OCI-LY3 (cell line): ENCODE data around the gene MYLK.
A peak's percentile ranks its signal among the peaks of the same experiment; 100 is the strongest.

Experiments
- H2AFZ ChIP-seq: fragments of 200-600, 300-600 bp; shearing (Covaris generic); 2 replicates; pipeline ENCODE4 v1.6.0; 2014; ENCODE audit warnings: antibody characterized with exemption, low read depth, low read length
- H3K27ac ChIP-seq: fragments of 200-600, 300-600 bp; sonication (generic); 2 replicates; pipeline ENCODE4 v1.5.1; 2014; ENCODE audit warnings: mild to moderate bottlenecking, low read length, moderate library complexity, mixed read lengths
- H3K27me3 ChIP-seq: fragments of 200-600, 300-600 bp; sonication (generic); 2 replicates; pipeline ENCODE4 v1.6.1; 2014; ENCODE audit warnings: low read depth, low read length, mixed read lengths
- H3K36me3 ChIP-seq: fragments of 200-600, 300-600 bp; sonication (generic); replicated peaks from 2 replicates; pipeline ENCODE3; 2014; ENCODE audit warnings: low read depth, low read length, mixed read lengths
- H3K4me1 ChIP-seq: fragments of 300-600, 200-600 bp; sonication (generic); 2 replicates; pipeline ENCODE4 v1.6.1; 2014; ENCODE audit warnings: low read length, mixed read lengths
- H3K4me2 ChIP-seq: fragments of 200-600, 300-600 bp; sonication (generic); 2 replicates; pipeline ENCODE4 v1.6.1; 2014; ENCODE audit warnings: low read length, mixed read lengths
- H3K4me3 ChIP-seq: fragments of 300-600, 200-600 bp; sonication (generic); 2 replicates; pipeline ENCODE4 v1.5.1; 2014; ENCODE audit warnings: antibody characterized with exemption, mild to moderate bottlenecking, low read length, moderate library complexity
- H3K79me2 ChIP-seq: fragments of 300-600, 200-600 bp; shearing (Covaris generic); 2 replicates; pipeline ENCODE4 v1.6.1; 2014; ENCODE audit warnings: mild to moderate bottlenecking, low read length, mixed read lengths
- H3K9ac ChIP-seq: fragments of 300-600, 200-600 bp; shearing (Covaris generic); 2 replicates; pipeline ENCODE4 v1.6.0; 2014; ENCODE audit warnings: mild to moderate bottlenecking, low read length, moderate library complexity
- H3K9me3 ChIP-seq: fragments of 200-600, 300-600 bp; shearing (Covaris generic); 2 replicates; pipeline ENCODE4 v1.6.1; 2014; ENCODE audit warnings: low read length, mixed read lengths; ENCODE audit not compliant: insufficient read depth
- H4K20me1 ChIP-seq: fragments of 200-600, 300-600 bp; sonication (generic); 2 replicates; pipeline ENCODE4 v1.6.1; 2016; ENCODE audit warnings: low read length, mixed read lengths; ENCODE audit not compliant: insufficient read depth
- EZH2phosphoT487 ChIP-seq: fragments of 200-600 bp; shearing (Covaris generic); IDR thresholded peaks from 2 replicates; pipeline ENCODE4 v1.6.1; 2018; ENCODE audit warnings: antibody characterized with exemption, mixed run types, low read depth
- TF ChIP-seq, protein P1 (sequence below): fragments of 200-600, 300-600 bp; sonication (generic); IDR thresholded peaks from 2 replicates; pipeline ENCODE4 v1.5.1; 2014; ENCODE audit warnings: antibody characterized with exemption, low read length, low read depth

MYLK gene

DNA sequence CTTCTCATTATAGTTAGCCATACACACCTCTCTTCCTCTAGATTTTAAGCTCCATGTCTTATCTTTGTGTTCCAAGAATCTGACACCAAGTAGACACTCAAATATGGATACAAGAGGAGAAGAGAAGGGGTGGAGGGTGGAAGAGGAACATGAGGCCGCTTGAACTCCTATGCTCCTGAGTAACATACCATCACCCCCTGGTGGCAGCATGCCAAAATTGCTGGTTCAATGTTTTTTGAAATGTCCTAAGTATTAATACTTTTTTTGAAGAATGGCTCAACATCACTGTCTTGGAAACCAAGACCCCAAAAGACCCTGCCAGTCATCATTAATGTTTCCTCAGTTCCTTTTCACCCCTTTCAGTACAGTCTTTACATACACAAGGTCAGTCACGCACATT is 227.4 kb downstream of the MYLK start:
- Histone ChIP-seq H3K4me1 (peaks cover 5% of the 10 kb centered on the region; the same call in 1 of the 2 replicates), H3K9ac (no peak overlapping the region), H4K20me1 (no peaks in the 10 kb centered on the region), H3K79me2 (no peaks in the 10 kb centered on the region), H3K36me3 (no peaks in the 10 kb centered on the region), H3K27ac (no peak overlapping the region), H2AFZ (no peak overlapping the region), H3K4me2 (no peak overlapping the region), H3K4me3 (no peak overlapping the region), H3K27me3 (0 out of 2 replicates have a peak, but pooled peaks cover 16% of the 10 kb centered on the region), H3K9me3 (no peaks in the 10 kb centered on the region)
- no peak for TF ChIP-seq EZH2phosphoT487
- TF ChIP-seq, protein P1, sequence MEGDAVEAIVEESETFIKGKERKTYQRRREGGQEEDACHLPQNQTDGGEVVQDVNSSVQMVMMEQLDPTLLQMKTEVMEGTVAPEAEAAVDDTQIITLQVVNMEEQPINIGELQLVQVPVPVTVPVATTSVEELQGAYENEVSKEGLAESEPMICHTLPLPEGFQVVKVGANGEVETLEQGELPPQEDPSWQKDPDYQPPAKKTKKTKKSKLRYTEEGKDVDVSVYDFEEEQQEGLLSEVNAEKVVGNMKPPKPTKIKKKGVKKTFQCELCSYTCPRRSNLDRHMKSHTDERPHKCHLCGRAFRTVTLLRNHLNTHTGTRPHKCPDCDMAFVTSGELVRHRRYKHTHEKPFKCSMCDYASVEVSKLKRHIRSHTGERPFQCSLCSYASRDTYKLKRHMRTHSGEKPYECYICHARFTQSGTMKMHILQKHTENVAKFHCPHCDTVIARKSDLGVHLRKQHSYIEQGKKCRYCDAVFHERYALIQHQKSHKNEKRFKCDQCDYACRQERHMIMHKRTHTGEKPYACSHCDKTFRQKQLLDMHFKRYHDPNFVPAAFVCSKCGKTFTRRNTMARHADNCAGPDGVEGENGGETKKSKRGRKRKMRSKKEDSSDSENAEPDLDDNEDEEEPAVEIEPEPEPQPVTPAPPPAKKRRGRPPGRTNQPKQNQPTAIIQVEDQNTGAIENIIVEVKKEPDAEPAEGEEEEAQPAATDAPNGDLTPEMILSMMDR: peak; percentile 23; the same call in 1 of the 2 replicates

DNA sequence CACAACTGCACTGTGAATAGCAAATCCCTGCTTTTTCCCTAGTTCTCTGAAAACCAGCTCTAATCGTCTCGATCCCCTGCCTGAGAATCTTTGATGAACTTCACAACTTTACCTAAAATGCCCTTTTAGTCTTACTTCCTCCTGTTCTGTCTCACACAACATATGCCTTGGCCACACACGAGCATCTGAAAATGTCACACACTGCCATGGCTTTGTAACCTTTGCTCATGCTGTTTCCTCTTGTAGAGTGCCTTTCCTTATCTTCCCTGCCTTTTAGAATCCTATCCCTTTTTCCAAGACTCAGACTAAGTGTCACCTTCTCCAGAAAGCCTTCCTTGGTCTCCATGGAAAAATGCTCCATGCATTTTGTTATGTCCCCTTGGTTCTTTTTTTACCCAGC is 227.9 kb downstream of the MYLK start:
- no peak overlapping the region for H3K4me2 ChIP-seq
- no peaks in the 10 kb centered on the region for H3K9me3 ChIP-seq
- no peaks in the 10 kb centered on the region for H3K79me2 ChIP-seq
- no peak overlapping the region for H3K27ac ChIP-seq
- H2AFZ ChIP-seq: no peak overlapping the region
- H3K4me1 ChIP-seq: peaks cover 5% of the 10 kb centered on the region; the same call in 1 of the 2 replicates
- TF ChIP-seq, protein P1: no peak
- TF ChIP-seq EZH2phosphoT487: no peak
- H4K20me1 ChIP-seq: no peaks in the 10 kb centered on the region
- H3K36me3 ChIP-seq: no peaks in the 10 kb centered on the region
- no peak overlapping the region for H3K4me3 ChIP-seq
- H3K9ac ChIP-seq: no peak overlapping the region
- 0 out of 2 replicates have a peak, but pooled peaks cover 13% of the 10 kb centered on the region for H3K27me3 ChIP-seq

DNA sequence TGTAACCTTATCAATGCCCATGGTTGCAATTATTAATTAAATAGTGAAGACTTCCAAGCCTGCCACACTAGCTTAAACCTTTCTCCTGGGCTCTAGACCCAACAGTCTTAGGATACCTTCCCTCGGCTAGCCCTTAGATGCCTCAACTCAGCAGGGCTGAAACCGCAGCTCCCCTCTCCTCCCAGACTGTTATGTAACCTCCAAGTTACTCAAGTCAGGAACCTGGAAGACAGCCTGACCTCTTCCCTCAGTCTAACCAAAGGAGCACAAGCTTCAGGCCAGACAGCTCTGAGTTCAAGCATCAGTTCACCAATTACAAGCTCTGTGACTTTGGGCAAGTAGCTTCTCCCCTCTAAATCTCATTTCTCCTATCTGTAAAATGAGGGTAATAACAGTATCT is 228.7 kb downstream of the MYLK start:
- no peaks in the 10 kb centered on the region for H3K9me3 ChIP-seq
- H3K36me3 ChIP-seq: no peaks in the 10 kb centered on the region
- H3K27ac ChIP-seq: no peak overlapping the region
- H4K20me1 ChIP-seq: no peaks in the 10 kb centered on the region
- peaks cover 5% of the 10 kb centered on the region; the same call in 1 of the 2 replicates for H3K4me1 ChIP-seq
- H3K4me3 ChIP-seq: no peak overlapping the region
- H3K4me2 ChIP-seq: no peak overlapping the region
- H3K27me3 ChIP-seq: 0 out of 2 replicates have a peak, but pooled peaks cover 13% of the 10 kb centered on the region
- no peak overlapping the region for H3K9ac ChIP-seq
- TF ChIP-seq, protein P1: no peak
- no peak for TF ChIP-seq EZH2phosphoT487
- no peak overlapping the region for H2AFZ ChIP-seq
- H3K79me2 ChIP-seq: no peaks in the 10 kb centered on the region

DNA sequence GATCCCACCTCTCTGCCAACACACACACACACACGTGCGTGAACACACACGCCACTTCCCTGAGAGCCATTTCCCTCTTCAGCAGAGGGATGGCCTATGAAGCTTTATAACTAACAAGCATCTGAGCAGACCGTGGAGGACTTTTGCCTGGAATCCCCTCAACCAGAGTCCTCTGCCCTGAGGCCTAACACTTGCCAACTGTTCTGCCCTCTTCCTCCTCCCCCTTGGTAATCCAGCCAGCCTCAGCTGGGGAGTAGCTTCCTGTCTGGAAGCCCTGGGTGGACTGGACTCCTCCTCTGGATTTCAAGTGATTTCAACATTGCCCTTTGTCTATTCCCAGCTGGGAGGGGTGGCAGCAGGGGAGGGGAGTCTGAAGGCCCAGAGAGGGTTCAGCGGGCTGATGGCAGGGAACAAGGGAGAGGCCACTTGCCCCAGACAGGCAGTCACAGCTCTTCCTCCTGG is 230.9 kb downstream of the MYLK start:
- H4K20me1 ChIP-seq: no peaks in the 10 kb centered on the region
- H3K27ac ChIP-seq: no peak overlapping the region
- H3K27me3 ChIP-seq: 0 out of 2 replicates have a peak, but pooled peaks cover 2% of the 10 kb centered on the region
- H3K4me3 ChIP-seq: no peak overlapping the region
- no peak for TF ChIP-seq EZH2phosphoT487
- TF ChIP-seq, protein P1: no peak
- no peak overlapping the region for H3K9ac ChIP-seq
- H2AFZ ChIP-seq: no peak overlapping the region
- no peaks in the 10 kb centered on the region for H3K9me3 ChIP-seq
- H3K4me1 ChIP-seq: peaks cover 5% of the 10 kb centered on the region; the same call in 1 of the 2 replicates
- H3K36me3 ChIP-seq: no peaks in the 10 kb centered on the region
- no peak overlapping the region for H3K4me2 ChIP-seq
- no peaks in the 10 kb centered on the region for H3K79me2 ChIP-seq
